A549 (cell line): ENCODE measurements around the gene PSMG1.

ENCODE experiments used
- CEBPB ChIP-seq, 2 experiments: fragments of >200 bp in 1 of 2; sonication (Bioruptor Twin) in 1 of 2; formaldehyde crosslinking in 1 of 2; IDR thresholded peaks; 2 replicates each; pipeline ENCODE4 v1.6.1; 2012 to 2016
- HDAC2 ChIP-seq: fragments of 200-600 bp; sonication (generic); IDR thresholded peaks from 2 replicates; pipeline ENCODE4 v1.6.1; 2016
- JUN ChIP-seq, 2 experiments: fragments of >200 bp; sonication (Bioruptor Twin); formaldehyde crosslinking; IDR thresholded peaks; 2 replicates in 1 of 2; 3 replicates in 1 of 2; pipeline ENCODE4 v1.6.1; 2016 to 2017
- MYC ChIP-seq: IDR thresholded peaks from 2 replicates; pipeline ENCODE4 v1.6.1; 2012; ENCODE audit warnings: mild to moderate bottlenecking, inconsistent platforms, low read length, improper control_type of control experiment, borderline replicate concordance
- SMC3 ChIP-seq: fragments of >200 bp; sonication (Bioruptor Twin); formaldehyde crosslinking; IDR thresholded peaks from 3 replicates; pipeline ENCODE4 v1.6.1; 2018; ENCODE audit warnings: inconsistent platforms
- USF2 ChIP-seq: fragments of 450-650 bp; IDR thresholded peaks from 2 replicates; pipeline ENCODE4 v1.6.1; 2014; ENCODE audit warnings: antibody characterized with exemption
- TF ChIP-seq, protein P1 (sequence below): fragments of >200 bp; sonication (Bioruptor Twin); formaldehyde crosslinking; IDR thresholded peaks from 3 replicates; pipeline ENCODE4 v1.5.1; 2016

GRCh38 chr21:39155578-39155977, 27.7 kb downstream of the PSMG1 start:
- TF ChIP-seq SMC3 (no peak), JUN (IDR thresholded peaks at IDR 0.05) (no peak), HDAC2 (no peak), USF2 (no peak), MYC (no peak), CEBPB (IDR thresholded peaks at IDR 0.05) (no peak)
- TF ChIP-seq, protein P1, sequence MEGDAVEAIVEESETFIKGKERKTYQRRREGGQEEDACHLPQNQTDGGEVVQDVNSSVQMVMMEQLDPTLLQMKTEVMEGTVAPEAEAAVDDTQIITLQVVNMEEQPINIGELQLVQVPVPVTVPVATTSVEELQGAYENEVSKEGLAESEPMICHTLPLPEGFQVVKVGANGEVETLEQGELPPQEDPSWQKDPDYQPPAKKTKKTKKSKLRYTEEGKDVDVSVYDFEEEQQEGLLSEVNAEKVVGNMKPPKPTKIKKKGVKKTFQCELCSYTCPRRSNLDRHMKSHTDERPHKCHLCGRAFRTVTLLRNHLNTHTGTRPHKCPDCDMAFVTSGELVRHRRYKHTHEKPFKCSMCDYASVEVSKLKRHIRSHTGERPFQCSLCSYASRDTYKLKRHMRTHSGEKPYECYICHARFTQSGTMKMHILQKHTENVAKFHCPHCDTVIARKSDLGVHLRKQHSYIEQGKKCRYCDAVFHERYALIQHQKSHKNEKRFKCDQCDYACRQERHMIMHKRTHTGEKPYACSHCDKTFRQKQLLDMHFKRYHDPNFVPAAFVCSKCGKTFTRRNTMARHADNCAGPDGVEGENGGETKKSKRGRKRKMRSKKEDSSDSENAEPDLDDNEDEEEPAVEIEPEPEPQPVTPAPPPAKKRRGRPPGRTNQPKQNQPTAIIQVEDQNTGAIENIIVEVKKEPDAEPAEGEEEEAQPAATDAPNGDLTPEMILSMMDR: no peak
